HL-60/S4 treated with phorbol 12-myristate 13-acetate at 8.2 ng/mL for 4 days and 3 days (cell line): ENCODE results near the gene ODF2L.
"Not testable (repeated sequence)": the region's sequence is repeated elsewhere in the genome, so short reads cannot be mapped to it uniquely, and the experiment has no call there.

Source experiments
- in situ Hi-C: fragments of 300-500 bp; cut with MboI; formaldehyde crosslinking; loops from 2 replicates; pipeline ENCODE4 v1.15.0; 2022; ENCODE audit warnings: low sequenced_read_pairs

ODF2L gene

GRCh38 chr1:86388777-86389176 lies 7.3 kb downstream of the ODF2L start:
- in situ Hi-C loops, result no loop called here

GRCh38 chr1:86387916-86388627 lies 8.1 kb downstream of the ODF2L start:
- in situ Hi-C loops, result no loop called here

- in situ Hi-C loops, result no loop called here
These were observed 13.2 kb downstream of the ODF2L start for GRCh38 chr1:86382878-86383277.

DNA sequence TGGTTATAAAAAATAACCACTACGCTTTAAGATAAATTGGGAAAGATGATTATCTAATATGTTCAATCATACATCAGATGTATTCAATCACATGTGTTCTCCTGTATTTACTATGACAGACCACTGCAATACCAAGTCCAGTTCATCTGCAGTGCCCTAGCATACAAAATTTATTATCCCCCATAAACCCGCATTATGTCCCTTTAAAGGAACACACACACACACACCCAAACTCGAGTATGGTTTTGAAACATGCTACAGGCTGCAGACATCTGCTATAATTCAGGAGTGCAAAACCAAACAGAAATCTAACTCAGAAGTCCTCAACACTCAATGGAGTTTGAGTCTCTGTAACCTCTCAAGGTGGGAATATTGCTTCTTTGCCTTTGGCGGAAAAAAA lies 14.9 kb downstream of the ODF2L start:
- in situ Hi-C loops, result no loop called here

DNA sequence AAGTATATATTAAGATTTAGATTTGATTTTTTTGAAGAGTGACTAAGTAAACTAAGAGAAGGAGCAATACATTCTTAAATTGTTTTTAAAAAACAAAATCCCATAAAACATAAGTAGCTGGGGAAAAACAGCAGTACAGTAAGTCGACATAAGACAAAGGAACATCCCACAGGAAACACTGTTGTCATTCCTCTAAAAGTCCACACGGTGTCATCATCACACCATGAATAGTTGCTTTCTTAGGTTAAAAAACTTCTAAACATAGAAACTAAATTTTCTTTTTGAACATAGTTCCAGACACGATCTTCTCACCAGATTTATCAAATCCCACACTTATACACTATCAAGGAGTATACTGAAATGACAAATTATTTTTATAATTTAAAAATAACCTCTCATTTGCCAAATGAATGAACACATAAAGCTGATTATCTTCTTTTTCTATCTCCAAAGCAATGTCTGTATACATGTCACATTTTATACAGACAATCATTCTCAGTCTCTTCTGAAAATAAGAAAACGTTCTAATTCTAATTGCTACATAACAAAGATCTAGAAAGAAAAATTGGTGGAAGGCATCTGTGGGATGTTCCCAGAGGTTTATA lies 15.8 kb downstream of the ODF2L start:
- in situ Hi-C loops, result no loop called here

DNA sequence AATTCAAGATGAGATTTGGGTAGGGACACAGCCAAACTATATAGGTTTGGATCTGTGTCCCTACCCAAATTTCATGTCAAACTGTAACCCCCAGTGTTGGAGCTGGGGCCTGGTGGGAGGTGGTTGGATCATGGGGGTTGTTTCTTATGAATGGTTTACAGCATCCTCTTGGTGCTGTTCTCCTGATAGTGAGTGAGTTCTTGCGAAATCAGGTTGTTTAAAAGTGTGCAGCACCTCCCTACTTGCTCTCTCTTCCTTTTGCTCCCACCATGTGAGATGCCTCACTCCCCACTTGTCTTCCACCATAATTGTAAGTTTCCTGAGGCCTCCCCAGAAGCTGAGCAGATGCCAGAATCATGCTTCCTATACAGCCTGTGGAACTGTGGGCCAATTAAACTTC lies 17.3 kb downstream of the ODF2L start:
- in situ Hi-C loops, result no loop called here

GRCh38 chr1:86377341-86377740 lies 18.8 kb downstream of the ODF2L start:
- in situ Hi-C loops, result no loop called here

- in situ Hi-C loops, result no loop called here
These were observed 20.4 kb downstream of the ODF2L start for GRCh38 chr1:86375688-86376087.

- in situ Hi-C loops, result no loop called here
These were observed 25.5 kb downstream of the ODF2L start for GRCh38 chr1:86370601-86371022.

DNA sequence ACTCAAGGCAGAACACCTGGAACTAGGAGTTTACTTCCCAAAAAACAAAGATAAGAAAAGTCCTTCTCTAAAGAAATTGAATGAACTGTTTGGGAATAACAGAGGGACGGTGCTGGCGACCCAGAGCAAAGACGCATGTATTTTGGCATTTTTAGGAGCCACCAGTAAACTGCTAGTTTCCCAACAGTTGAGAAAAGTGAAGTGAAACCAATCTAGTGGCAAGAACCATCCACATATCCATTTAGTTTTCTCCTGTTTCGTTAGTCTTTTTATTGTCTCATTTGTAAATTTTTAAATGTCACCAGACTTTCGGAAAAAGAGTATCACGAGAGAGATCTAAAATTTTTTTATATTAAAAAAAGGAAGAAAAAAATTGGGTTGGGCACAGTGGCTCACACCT lies 30.2 kb downstream of the ODF2L start:
- in situ Hi-C loops, result no loop called here

- in situ Hi-C loops, result no loop called here
These were observed 33.3 kb downstream of the ODF2L start for GRCh38 chr1:86362807-86363206.

DNA sequence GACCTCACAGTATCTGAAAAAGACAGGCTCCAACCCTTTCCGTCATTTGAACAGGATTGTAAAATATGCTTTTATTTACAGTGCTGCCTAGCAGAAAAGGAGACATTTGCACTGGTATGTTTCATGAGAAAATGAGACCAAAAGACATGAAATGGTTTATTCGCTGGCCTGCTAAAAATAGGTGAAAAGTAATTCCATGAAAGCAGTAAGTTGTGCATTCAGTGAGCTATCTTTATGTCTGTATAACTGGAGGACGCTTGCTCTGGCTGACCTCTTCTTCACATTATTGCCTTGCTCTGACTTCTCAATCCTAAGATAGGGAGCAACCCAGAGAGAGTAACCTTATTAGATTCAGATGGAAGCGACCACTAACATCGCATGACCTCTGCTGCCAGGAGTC lies 38.3 kb downstream of the ODF2L start:
- in situ Hi-C loops, result no loop called here

DNA sequence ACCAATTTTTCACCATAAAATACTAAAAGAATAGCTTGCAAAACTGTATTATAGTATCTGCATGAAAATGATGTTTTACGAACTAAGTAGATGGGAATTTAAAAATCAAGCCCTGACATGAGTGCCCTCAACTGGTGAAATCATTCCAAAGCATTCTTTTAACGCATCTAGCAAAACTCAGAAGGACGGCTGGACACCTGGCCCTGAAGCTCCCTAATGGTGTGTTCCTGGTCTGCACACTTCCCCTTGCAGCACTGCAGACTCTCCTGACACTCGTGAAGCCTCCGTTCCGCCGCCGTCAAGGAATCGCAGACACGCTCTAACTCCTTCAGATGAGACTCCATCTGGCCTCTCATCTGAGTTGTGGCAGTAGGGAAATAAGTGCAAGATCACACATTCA lies 39.9 kb downstream of the ODF2L start:
- in situ Hi-C loops, result no loop called here

DNA sequence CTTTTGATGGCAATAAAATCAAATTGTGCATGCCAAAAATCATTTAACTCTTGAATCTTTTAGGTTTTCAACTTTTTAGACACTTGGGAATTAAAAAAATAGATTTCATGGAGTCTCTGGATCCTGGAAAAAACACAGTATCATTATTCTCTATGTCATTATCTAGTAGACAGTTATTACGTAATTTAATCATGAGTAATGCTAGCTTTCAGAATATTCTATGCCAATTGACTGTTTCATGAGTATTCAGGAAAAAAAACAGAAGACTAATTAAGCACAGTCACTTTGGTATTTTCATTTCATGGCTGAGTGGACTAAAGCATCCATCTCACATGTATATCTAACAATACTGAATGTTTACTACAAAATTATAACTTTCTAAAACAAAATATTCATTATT lies 44.0 kb downstream of the ODF2L start:
- in situ Hi-C loops, result no loop called here

GRCh38 chr1:86350230-86350629 lies 45.9 kb downstream of the ODF2L start:
- in situ Hi-C loops, result not testable (repeated sequence)

DNA sequence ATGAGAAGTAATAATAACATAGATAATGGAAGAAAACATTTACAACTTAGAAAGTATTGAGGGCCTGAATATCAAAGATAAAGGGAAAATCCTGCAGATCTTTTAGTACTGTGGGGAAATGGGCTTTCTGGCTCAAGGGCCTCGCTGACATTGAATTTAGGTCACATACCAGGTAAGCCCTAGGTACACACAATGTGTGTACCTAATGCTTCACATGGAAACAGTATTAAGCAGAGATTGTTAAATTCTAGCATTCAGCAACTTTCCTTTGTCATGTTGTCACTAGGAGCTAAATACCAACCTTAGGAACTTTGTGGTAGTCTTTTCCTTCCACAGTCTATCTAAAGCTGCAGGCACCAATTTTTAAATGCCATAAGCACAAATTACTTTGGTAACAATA lies 49.7 kb downstream of the ODF2L start:
- in situ Hi-C loops, result no loop called here

GRCh38 chr1:86345042-86345441 lies 51.1 kb downstream of the ODF2L start:
- in situ Hi-C loops, result no loop called here

DNA sequence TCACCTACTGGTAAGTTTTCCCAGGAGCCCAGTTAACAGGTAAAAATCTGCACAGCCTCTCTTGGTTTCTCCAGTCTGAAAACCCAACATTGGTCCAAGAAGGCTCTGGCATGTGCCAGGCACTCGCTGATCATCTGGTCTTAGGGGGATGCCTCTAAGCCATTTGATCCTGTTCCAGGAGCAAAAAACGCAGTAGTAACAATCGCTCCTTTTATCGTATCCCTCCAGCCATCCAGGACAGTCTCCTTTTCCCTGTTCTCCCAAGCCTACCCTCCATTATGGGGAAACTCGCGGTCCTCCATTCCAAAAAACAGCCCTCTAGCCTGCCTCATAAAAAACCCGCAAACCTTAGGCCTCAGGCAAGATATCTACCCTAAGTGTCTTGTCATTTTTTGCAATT lies 56.2 kb downstream of the ODF2L start:
- in situ Hi-C loops, result no loop called here

DNA sequence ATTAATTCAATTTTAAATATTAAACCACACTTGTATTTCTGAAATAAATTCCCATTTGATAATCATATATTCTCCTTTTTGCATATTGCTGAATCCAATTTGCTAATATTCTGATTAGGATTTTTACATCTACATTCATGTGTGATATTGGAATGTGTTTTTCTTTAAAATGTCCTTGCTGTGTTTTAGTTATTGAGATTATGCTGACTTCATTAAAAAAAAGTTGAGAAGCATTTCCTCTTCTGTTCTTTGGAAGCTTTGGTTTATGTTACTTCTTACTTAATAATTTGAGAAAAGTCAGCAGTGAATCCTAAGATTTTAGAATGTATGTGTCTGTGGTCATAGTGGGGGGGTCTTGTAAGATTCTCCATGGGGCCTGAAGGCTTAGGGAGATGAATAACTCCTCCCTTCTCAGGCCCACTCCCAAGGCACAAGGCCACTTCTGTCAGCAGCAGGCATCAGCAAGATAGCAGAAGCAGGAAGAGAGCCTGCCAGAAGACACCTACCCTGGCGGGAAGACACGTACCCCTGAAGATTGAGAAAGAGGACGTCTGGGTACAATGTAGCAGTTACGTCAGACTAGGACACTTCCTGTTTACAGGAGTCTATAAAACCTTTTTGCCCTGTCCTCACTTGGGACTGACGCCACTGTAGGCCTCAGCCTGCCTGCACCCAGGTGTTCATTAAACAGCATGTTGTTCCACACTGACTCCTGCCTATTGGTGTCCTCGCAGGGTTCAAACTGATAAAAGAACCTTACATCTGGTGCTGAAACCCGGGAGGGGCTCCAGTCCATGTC lies 56.9 kb downstream of the ODF2L start:
- in situ Hi-C loops, result no loop called here

DNA sequence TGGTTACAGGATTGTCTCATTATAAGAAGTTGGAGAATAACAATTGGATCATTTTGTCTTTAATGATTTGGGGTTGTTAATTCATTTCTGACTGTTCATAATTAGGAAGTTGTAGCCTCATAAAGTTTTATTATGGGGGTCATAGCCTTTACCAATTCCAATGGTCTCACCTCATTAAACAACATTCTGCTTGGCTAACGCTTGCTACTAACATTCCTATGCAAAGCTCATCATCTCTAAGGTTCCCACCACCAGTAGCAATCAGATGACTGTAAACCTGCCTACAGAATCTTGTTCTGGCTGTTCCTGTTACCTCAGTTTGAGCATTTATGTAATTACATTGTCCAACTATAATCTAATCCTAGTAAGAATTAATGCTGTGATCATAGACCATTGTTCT lies 60.2 kb downstream of the ODF2L start:
- in situ Hi-C loops, result no loop called here

DNA sequence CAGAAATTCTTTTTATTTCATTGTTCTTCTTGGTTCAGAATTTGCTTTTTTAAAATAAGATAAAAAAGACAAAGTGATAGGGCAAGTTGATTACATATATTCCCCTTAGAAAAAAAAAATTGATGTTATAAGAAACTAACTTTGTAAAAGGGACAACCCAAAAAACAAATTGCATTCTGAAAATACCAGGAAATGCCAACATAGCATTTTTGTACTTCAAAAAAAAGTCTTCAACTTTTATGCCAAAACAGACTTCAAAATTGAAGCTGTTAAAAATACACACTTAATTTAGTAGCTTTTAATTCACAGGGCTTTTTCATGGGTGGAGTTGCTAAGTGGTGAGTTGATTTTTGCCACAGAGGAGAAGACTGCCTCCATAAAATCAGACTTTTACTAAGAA lies 70.9 kb downstream of the ODF2L start:
- in situ Hi-C loops, result no loop called here
